ENCODE results near the gene PIGV.
"Not testable (repeated sequence)": the region's sequence is repeated elsewhere in the genome, so short reads cannot be mapped to it uniquely, and the experiment has no call there.

PIGV gene

DNA sequence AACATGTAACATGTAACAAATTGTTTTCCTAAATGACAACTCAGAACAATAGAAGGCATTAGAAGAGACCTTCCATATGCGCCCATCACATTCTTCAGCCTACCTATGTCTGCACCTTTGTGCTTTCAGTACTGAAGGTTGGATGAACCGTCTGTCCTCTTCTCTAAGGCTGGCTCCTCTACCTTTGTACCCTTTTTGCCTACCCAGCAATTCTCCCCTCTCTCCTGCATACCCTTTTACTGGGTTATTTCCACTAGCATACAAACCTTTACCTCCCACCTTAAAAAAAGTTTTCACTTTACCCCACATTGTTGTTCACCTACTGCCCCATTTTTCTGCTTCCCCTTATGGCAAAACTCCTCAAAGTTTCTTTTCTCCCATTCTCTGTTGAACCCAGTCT is 5.2 kb downstream of the PIGV start:
- POLR2A ChIA-PET, result no interaction called here
- CTCF ChIA-PET, result no interaction called here

DNA sequence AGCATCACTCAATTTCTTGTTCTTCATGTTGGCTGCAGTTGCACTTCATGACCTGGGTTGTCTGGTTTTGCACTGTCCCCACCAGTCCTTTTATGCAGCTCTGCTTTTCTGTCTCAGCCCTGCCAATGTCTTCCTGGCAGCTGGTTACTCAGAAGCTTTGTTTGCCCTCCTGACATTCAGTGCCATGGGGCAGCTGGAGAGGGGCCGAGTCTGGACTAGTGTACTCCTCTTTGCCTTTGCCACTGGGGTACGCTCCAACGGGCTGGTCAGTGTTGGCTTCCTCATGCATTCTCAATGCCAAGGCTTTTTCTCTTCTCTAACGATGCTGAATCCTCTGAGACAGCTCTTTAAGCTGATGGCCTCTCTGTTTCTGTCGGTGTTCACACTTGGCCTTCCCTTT is 6.6 kb downstream of the PIGV start:
- DNase-seq (ENCODE audit: extremely low spot score), result no peak
- TF ChIP-seq FOXA1 (IDR thresholded peaks at IDR 0.05) (no peak), ZNF384 (IDR thresholded peaks at IDR 0.05) (no peak), L3MBTL2 (conservative IDR thresholded peaks at IDR 0.05) (no peak), FOXK2 (IDR thresholded peaks at IDR 0.05) (no peak), HDGF (IDR thresholded peaks at IDR 0.05; ENCODE audit: borderline replicate concordance) (no peak), SUZ12 (IDR thresholded peaks at IDR 0.05) (no peak), ARNT (IDR thresholded peaks at IDR 0.05) (no peak)
- CTCF ChIA-PET, result interaction anchor here (0.6 kb wide), 1 partner anchor 88 kb away, joined by 5 read pairs; no protein-coding TSS in a partner anchor
- POLR2A ChIA-PET, result interaction anchor here (0.7 kb wide), 1 partner anchor 96 kb away, joined by 3 read pairs; the partner anchor contains the start of gene GPN2

More for the DNA sequence above, 5.2 kb downstream of the PIGV start:
- TF ChIP-seq FOXK2 (IDR thresholded peaks at IDR 0.05), result no peak
- TF ChIP-seq LEF1 (IDR thresholded peaks at IDR 0.05; ENCODE audit: borderline replicate concordance), result no peak
- TF ChIP-seq TARDBP (IDR thresholded peaks at IDR 0.05), result no peak
- no peak for TF ChIP-seq FOXM1 (IDR thresholded peaks at IDR 0.05; ENCODE audit: borderline replicate concordance)
- TF ChIP-seq FOXA1 (IDR thresholded peaks at IDR 0.05), result no peak
- TF ChIP-seq SP1 (IDR thresholded peaks at IDR 0.05), result no peak
- TF ChIP-seq NFRKB (IDR thresholded peaks at IDR 0.05), result no peak
- no peak for TF ChIP-seq L3MBTL2 (conservative IDR thresholded peaks at IDR 0.05)
- TF ChIP-seq, protein P1, sequence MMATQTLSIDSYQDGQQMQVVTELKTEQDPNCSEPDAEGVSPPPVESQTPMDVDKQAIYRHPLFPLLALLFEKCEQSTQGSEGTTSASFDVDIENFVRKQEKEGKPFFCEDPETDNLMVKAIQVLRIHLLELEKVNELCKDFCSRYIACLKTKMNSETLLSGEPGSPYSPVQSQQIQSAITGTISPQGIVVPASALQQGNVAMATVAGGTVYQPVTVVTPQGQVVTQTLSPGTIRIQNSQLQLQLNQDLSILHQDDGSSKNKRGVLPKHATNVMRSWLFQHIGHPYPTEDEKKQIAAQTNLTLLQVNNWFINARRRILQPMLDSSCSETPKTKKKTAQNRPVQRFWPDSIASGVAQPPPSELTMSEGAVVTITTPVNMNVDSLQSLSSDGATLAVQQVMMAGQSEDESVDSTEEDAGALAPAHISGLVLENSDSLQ (IDR thresholded peaks at IDR 0.05), result no peak
- no peak for TF ChIP-seq BHLHE40 (IDR thresholded peaks at IDR 0.05; ENCODE audit: borderline replicate concordance)
- DNase-seq (ENCODE audit: extremely low spot score), result no peak

DNA sequence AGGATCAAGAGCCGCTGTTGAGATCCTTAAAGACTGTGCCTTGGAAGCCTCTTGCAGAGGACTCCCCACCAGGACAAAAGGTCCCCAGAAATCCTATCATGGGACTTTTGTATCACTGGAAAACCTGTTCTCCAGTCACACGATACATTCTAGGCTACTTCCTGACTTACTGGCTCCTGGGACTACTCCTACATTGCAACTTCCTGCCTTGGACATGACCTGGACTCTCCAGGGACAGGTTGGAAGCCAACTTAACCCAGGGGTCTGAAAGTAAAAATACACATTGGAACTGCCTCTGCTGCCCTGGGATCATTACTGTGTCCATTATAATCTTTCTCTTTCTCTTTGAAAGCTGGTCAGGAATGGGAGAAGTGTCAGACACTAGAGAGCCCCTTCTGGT is 9.9 kb downstream of the PIGV start:
- POLR2A ChIA-PET, result interaction anchor here (1.2 to 2.0 kb wide), 2 partner anchors 10 to 67 kb away, joined by 5 to 7 read pairs; partner anchors contain the start of gene PIGV
- TF ChIP-seq FOXK2 (IDR thresholded peaks at IDR 0.05) (no peak), ZNF384 (IDR thresholded peaks at IDR 0.05) (no peak), SUZ12 (IDR thresholded peaks at IDR 0.05) (no peak), CTBP1 (IDR thresholded peaks at IDR 0.05; ENCODE audit: borderline replicate concordance) (no peak), L3MBTL2 (conservative IDR thresholded peaks at IDR 0.05) (no peak), NFRKB (IDR thresholded peaks at IDR 0.05) (no peak)
- DNase-seq (ENCODE audit: extremely low spot score), result no peak
- CTCF ChIA-PET, result interaction anchor here (0.7 to 1.1 kb wide), 2 partner anchors 9 to 13 kb away, joined by 3 read pairs; no protein-coding TSS in a partner anchor

DNA sequence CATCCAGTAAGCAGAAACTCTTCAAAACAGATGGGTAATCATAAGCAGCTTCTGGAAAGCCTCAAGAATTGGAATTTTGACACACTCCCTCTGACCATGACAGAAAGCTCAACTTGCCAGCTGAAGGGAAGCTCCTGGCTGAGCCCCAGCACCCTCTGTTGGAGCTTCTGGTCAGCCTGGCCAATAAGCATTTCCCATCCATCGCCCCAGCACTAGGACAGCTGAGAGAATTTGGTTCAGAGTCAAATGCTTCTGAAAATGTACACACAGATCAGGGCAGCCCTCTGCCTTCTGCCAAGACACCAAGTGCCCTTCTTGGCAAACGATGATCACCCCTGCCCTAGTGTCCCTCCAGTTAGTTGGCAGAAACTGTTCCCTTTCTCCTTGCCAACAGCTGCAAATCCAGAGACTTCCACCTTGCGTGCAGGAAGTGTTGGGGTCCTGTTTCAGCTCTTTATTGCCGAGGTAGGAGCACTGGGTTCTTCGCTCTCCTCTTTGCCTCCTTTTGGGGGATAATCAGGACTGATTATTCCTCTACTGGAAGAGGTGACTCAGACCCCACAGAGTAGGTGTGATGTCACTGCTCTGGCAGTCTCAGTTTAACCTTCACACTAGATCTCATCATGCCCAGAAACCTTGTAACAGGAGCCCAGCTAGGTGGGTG is 11.9 kb downstream of the PIGV start:
- ChIA-PET CTCF (interaction anchor here (0.6 to 2.8 kb wide), 5 partner anchors 10 to 197 kb away, joined by 3 to 14 read pairs (median 4); no protein-coding TSS in a partner anchor), POLR2A (interaction anchor here (0.6 to 2.1 kb wide), 8 partner anchors 8 to 108 kb away, joined by 3 to 6 read pairs (median 3); partner anchors contain the start of genes GPN2 and PIGV)
- TF ChIP-seq ELF4 (IDR thresholded peaks at IDR 0.05), result no peak
- no peak for TF ChIP-seq ZNF384 (IDR thresholded peaks at IDR 0.05)
- TF ChIP-seq LEF1 (IDR thresholded peaks at IDR 0.05; ENCODE audit: borderline replicate concordance), result no peak
- TF ChIP-seq HDGF (IDR thresholded peaks at IDR 0.05; ENCODE audit: borderline replicate concordance), result no peak
- TF ChIP-seq CTBP1 (IDR thresholded peaks at IDR 0.05; ENCODE audit: borderline replicate concordance), result no peak
- TF ChIP-seq FOXK2 (IDR thresholded peaks at IDR 0.05), result no peak
- no peak for TF ChIP-seq ARNT (IDR thresholded peaks at IDR 0.05)
- TF ChIP-seq FOXM1 (IDR thresholded peaks at IDR 0.05; ENCODE audit: borderline replicate concordance), result no peak
- TF ChIP-seq NFRKB (IDR thresholded peaks at IDR 0.05), result no peak
- no peak for TF ChIP-seq SUZ12 (IDR thresholded peaks at IDR 0.05)
- no peak for TF ChIP-seq SP1 (IDR thresholded peaks at IDR 0.05)
- no peak for TF ChIP-seq BHLHE40 (IDR thresholded peaks at IDR 0.05; ENCODE audit: borderline replicate concordance)
- TF ChIP-seq FOXA1 (IDR thresholded peaks at IDR 0.05), result no peak
- no peak for TF ChIP-seq L3MBTL2 (conservative IDR thresholded peaks at IDR 0.05)
- TF ChIP-seq, protein P1 (IDR thresholded peaks at IDR 0.05), result no peak
- no peak for TF ChIP-seq TARDBP (IDR thresholded peaks at IDR 0.05)
- DNase-seq (ENCODE audit: extremely low spot score), result no peak

DNA sequence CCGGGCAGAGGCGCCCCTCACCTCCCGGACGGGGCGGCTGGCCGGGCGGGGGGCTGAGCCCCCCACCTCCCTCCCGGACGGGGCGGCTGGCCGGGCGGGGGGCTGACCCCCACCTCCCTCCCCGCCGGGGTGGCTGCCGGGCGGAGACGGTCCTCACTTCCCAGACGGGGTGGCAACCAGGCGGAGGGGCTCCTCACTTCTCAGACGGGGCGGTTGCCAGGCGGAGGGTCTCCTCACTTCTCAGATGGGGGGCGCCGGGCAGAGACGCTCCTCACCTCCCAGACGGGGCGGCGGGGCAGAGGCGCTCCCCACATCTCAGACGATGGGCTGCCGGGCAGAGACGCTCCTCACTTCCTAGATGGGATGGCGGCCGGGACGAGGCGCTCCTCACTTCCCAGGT is 16.2 kb downstream of the PIGV start:
- POLR2A ChIA-PET; CTCF ChIA-PET; DNase-seq (ENCODE audit: extremely low spot score): not testable (repeated sequence)

DNA sequence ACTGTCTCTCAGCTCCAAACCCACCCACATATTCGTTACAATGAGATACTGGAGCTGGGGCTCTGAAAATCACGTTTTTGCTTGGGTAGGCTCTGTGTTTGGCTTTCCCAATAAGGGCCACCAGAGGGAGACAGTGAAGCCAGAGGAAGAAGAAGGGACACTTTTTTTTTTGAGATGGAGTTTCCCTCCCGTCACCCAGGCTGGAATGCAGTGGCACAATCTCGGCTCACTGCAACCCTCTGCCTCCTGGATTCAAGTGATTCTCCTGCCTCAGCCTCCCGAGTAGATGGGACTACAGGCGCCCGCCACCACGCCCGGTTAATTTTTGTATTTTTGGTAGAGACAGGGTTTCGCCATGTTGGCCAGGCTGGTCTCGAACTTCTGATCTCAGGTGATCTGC is 22.4 kb downstream of the PIGV start:
- peak; percentile 96 for TF ChIP-seq ZNF384 (IDR thresholded peaks at IDR 0.05)
- POLR2A ChIA-PET, result interaction anchor here (1.5 kb wide), 1 partner anchor 16 kb away, joined by 3 read pairs; the partner anchor contains the start of gene ZDHHC18
- peak; percentile 74 for DNase-seq (ENCODE audit: extremely low spot score)
- CTCF ChIA-PET, result interaction anchor here (0.6 to 2.7 kb wide), 6 partner anchors 11 to 341 kb away, joined by 3 to 9 read pairs (median 3); no protein-coding TSS in a partner anchor

DNA sequence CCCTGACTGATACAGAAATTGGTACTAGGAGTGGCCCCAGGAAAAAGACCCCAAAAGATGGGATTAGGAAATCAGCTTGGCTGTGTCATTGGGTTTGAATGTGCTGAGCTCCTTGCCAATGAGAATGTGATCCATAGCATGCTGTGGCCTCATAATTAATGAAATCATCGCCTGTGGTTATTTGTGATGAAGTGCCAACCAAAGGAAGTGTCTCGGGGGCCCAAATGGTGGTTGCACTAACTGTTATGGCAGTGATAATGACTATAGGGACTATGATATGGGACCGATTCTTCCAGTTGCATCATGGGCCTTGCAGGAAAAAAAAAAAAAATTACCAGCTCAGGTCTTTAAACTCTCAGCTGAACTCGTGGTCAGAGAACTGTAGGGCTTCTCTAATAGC is 23.3 kb downstream of the PIGV start:
- ChIA-PET CTCF (interaction anchor here (0.6 to 2.7 kb wide), 5 partner anchors 8 to 398 kb away, joined by 3 to 8 read pairs (median 3); no protein-coding TSS in a partner anchor), POLR2A (interaction anchor here (0.8 to 1.7 kb wide), 3 partner anchors 15 to 79 kb away, joined by 3 to 4 read pairs (median 3); partner anchors contain the start of genes GPN2 and ZDHHC18)
- no peak for DNase-seq (ENCODE audit: extremely low spot score)
- TF ChIP-seq CTBP1 (IDR thresholded peaks at IDR 0.05; ENCODE audit: borderline replicate concordance), result no peak
